ENCODE results near the gene MGLL. TPM values are rescaled to one million over a fixed set of nuclear protein-coding genes. Genes with fewer than 3 reads are reported as not detected.
"Not testable (repeated sequence)": the region's sequence is repeated elsewhere in the genome, so short reads cannot be mapped to it uniquely, and the experiment has no call there.

Gene MGLL
- total RNA-seq, 4 donors from 2014 or later, result 58.9 to 129 (median 96.3) TPM

DNA sequence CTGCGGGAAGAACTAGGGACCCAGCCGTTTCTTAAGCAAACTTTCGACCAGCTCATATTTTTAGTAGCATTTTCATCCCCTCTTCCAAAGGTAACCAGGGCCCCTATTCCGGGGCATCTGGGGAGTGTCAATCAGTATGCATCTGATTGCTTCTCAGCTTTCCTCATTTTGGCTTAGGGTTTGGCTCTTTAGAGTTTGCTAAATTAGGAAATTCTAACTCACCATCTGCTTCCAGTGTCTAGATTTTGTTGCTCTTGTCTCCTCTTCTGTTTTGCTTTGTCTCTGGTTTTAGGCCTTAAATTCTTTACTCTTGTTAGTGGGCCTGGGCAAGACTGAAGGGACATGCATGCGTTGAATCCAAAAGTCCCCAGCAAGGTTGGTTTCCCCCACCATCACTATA is 159.2 kb downstream of the MGLL start:
- ATAC-seq (ENCODE audit: low FRiP score), result no peak
- no peak for DNase-seq (ENCODE audit: low spot score)
- no peak for TF ChIP-seq CTCF (IDR thresholded peaks at IDR 0.05)

GRCh38 chr3:127662001-127662469 is 160.3 kb downstream of the MGLL start:
- ATAC-seq (ENCODE audit: low FRiP score) (no peak), DNase-seq (ENCODE audit: low spot score) (no peak)
- TF ChIP-seq CTCF (IDR thresholded peaks at IDR 0.05), result no peak

DNA sequence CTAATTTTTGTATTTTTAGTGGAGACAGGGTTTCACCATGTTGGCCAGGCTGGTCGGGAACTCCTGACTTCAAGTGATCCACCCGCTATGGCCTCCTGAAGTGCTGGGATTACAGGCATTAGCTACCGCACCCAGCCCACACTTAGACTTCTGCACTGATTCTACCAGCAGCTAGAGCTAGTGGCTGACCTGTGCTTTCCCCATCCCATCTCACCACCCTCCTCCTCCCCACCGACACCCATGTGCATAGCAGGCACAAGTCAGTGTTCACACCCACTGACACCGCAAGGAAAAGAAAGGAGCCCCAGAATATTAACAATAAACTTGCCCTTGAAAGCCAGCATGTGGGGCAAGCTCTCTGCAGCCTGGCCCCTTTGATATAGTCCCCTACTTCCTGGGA is 160.7 kb downstream of the MGLL start:
- ATAC-seq (ENCODE audit: low FRiP score), result no peak

DNA sequence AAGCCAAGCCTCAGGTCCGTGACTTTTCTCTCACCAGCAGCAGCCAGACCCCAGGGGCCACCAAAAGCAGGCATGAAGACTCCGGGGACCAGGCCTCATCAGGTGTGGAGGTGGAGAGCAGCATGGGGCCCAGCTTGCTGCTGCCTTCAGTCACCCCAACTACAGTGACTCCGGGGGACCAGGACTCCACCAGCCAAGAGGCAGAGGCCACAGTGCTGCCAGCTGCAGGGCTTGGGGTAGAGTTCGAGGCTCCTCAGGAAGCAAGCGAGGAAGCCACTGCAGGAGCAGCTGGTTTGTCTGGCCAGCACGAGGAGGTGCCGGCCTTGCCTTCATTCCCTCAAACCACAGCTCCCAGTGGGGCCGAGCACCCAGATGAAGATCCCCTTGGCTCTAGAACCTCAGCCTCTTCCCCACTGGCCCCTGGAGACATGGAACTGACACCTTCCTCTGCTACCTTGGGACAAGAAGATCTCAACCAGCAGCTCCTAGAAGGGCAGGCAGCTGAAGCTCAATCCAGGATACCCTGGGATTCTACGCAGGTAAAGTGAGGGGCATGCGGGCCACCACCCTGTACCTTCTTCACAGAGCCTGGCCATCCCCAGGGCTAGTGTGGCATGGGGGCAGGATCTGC is 161.6 kb downstream of the MGLL start:
- ATAC-seq (ENCODE audit: low FRiP score), result no peak
- no peak for TF ChIP-seq CTCF (IDR thresholded peaks at IDR 0.05)
- DNase-seq (ENCODE audit: low spot score), result no peak

More for the DNA sequence above, 160.7 kb downstream of the MGLL start:
- DNase-seq (ENCODE audit: low spot score), result no peak
- TF ChIP-seq CTCF (IDR thresholded peaks at IDR 0.05), result no peak

- no peak for TF ChIP-seq CTCF (IDR thresholded peaks at IDR 0.05)
These were observed 164.1 kb downstream of the MGLL start for GRCh38 chr3:127658234-127658633.

DNA sequence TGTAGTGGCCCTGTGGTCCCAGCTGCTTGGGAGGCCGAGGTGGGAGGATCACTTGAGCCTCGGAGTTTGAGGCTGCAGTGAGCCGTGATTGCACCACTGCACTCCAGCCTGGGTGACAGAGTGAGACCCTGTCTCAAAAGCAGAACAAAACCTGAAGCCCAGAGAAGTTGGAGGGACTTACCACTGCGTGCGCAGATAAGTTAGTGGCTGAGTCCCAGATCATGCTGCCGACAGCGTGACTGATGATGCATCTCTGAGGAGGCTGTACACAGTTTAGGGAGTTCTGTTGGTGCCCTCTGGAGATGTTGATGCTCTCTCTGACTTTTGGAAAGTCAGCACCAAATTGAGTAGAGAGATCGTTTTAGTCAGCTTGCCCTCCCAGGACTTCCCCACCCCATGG is 165.4 kb downstream of the MGLL start:
- DNase-seq (ENCODE audit: low spot score), result no peak
- TF ChIP-seq CTCF (IDR thresholded peaks at IDR 0.05), result no peak

More at GRCh38 chr3:127658234-127658633, 164.1 kb downstream of the MGLL start:
- DNase-seq (ENCODE audit: low spot score), result no peak
- no peak for ATAC-seq (ENCODE audit: low FRiP score)

DNA sequence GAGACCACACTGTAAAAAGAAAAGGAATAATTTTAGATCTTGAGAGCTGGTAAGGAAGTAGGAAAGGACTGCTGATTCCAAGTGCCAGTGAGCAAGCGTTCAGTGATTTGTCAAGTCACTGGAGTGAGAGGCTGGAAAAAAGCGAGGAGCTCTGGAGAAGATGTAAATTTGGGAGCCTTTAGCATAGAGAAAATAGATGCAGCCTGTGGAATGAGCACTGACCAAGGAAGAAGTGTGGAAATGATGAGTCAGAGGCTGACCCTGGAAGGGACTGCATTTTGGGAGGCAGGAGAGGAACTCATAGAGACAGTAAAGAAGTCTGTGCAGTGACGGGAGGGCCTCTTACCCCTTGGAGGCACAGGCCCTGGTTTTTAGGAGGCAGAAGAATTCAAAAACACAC is 166.7 kb downstream of the MGLL start:
- TF ChIP-seq CTCF (IDR thresholded peaks at IDR 0.05), result no peak

More for the DNA sequence above, 165.4 kb downstream of the MGLL start:
- no peak for ATAC-seq (ENCODE audit: low FRiP score)

GRCh38 chr3:127654993-127655392 is 167.3 kb downstream of the MGLL start:
- ATAC-seq (ENCODE audit: low FRiP score); DNase-seq (ENCODE audit: low spot score): not testable (repeated sequence)

More for the DNA sequence above, 166.7 kb downstream of the MGLL start:
- ATAC-seq (ENCODE audit: low FRiP score), result no peak
- DNase-seq (ENCODE audit: low spot score), result no peak
